Measurements from ENCODE around the gene NFE2L1. TPM values are rescaled to one million over a fixed set of nuclear protein-coding genes. Genes with fewer than 3 reads are reported as not detected.
A peak's percentile ranks its signal among the peaks of the same experiment; 100 is the strongest.
"Not testable (repeated sequence)": the region's sequence is repeated elsewhere in the genome, so short reads cannot be mapped to it uniquely, and the experiment has no call there.

Gene NFE2L1
- total RNA-seq, 6 experiments from 2014 or later = 63.1 to 156 (median 117) TPM

GRCh38 chr17:48067245-48067644 is 19.1 kb downstream of the NFE2L1 start:
- Histone ChIP-seq H3K36me3 (peaks cover 0 to 15% (median 8%) of the 10 kb centered on the region in 4 donors), H3K4me3 (no peak overlapping the region), H3K27ac (peak overlapping the region in 2 of 3 donors; percentile 75 to 85), H3K9me3 (no peaks in the 10 kb centered on the region), H3K4me1 (peaks cover 0 to 67% (median 31%) of the 10 kb centered on the region in 4 donors), H3K27me3 (no peaks in the 10 kb centered on the region)
- no peak for DNase-seq
- no peak for ATAC-seq
- intact Hi-C loops (cut with DNase I) = no loop called here
- WGBS (ENCODE audit: insufficient coverage, low coverage, low lambda C conversion rate, missing lambda C conversion rate) = 75% methylated on average over 3 of the region's 3 CpGs
- TF ChIP-seq POLR2A (IDR thresholded peaks at IDR 0.05) = no peak
- no peak for TF ChIP-seq CTCF (IDR thresholded peaks at IDR 0.05)

GRCh38 chr17:48067808-48068207 is 19.6 kb downstream of the NFE2L1 start:
- peak in 3 of 4 donors; percentile 16 to 26 (median 20) for ATAC-seq
- intact Hi-C loops (cut with DNase I) = not testable (repeated sequence)

GRCh38 chr17:48068491-48068961 is 20.4 kb downstream of the NFE2L1 start:
- Histone ChIP-seq H3K4me3 (no peak overlapping the region), H3K9me3 (no peaks in the 10 kb centered on the region), H3K27ac (peak overlapping the region; percentile 33 to 85 (median 75)), H3K4me1 (peaks cover 0 to 66% (median 30%) of the 10 kb centered on the region in 4 donors), H3K36me3 (peaks cover 0 to 5% (median 0%) of the 10 kb centered on the region in 4 donors), H3K27me3 (no peaks in the 10 kb centered on the region)
- TF ChIP-seq CTCF (IDR thresholded peaks at IDR 0.05) (peak in 3 of 4 donors; percentile 14 to 37 (median 24)), POLR2A (IDR thresholded peaks at IDR 0.05) (no peak)
- DNase-seq = no peak
- intact Hi-C loops (cut with DNase I) = no loop called here
- peak; percentile 8 to 51 (median 29) for ATAC-seq
- 22% methylated on average over 3 of the region's 3 CpGs for WGBS (ENCODE audit: insufficient coverage, low coverage, low lambda C conversion rate, missing lambda C conversion rate)

More at GRCh38 chr17:48067808-48068207, 19.6 kb downstream of the NFE2L1 start:
- WGBS (ENCODE audit: insufficient coverage, low coverage, low lambda C conversion rate, missing lambda C conversion rate) = 29% methylated on average over 2 of the region's 2 CpGs
- peak overlapping the region; percentile 33 to 85 (median 75) for H3K27ac ChIP-seq
- H3K9me3 ChIP-seq, H3K4me3 ChIP-seq, H3K27me3 ChIP-seq, H3K36me3 ChIP-seq, DNase-seq: not testable (repeated sequence)
- peaks cover 0 to 67% (median 31%) of the 10 kb centered on the region in 4 donors for H3K4me1 ChIP-seq

GRCh38 chr17:48070195-48070594 is 22.0 kb downstream of the NFE2L1 start:
- intact Hi-C loops (cut with DNase I) = loop anchor here (5.0 kb wide), 1 partner anchor 43 kb away; no protein-coding TSS in a partner anchor
- DNase-seq (no peak), ATAC-seq (peak in 2 of 4 donors; percentile 15 to 20)
- Histone ChIP-seq H3K27me3 (no peaks in the 10 kb centered on the region), H3K36me3 (no peaks in the 10 kb centered on the region), H3K9me3 (no peaks in the 10 kb centered on the region), H3K4me1 (peaks cover 0 to 50% (median 22%) of the 10 kb centered on the region in 4 donors), H3K27ac (peak overlapping the region in 2 of 3 donors; percentile 35 to 78), H3K4me3 (no peak overlapping the region)
- no peak for TF ChIP-seq POLR2A (IDR thresholded peaks at IDR 0.05)
- no peak for TF ChIP-seq CTCF (IDR thresholded peaks at IDR 0.05)
- WGBS (ENCODE audit: insufficient coverage, low coverage, low lambda C conversion rate, missing lambda C conversion rate) = 4% methylated on average over 2 of the region's 2 CpGs

- DNase-seq (no peak), ATAC-seq (peak; percentile 13 to 48 (median 38))
- no peak overlapping the region for H3K27ac ChIP-seq
- peaks cover 0 to 37% (median 16%) of the 10 kb centered on the region in 4 donors for H3K4me1 ChIP-seq
- intact Hi-C loops (cut with DNase I) = loop anchor here (5.0 kb wide), 1 partner anchor 44 kb away; no protein-coding TSS in a partner anchor
- 19% methylated on average over 2 of the region's 2 CpGs for WGBS (ENCODE audit: insufficient coverage, low coverage, low lambda C conversion rate, missing lambda C conversion rate)
- peaks cover 0 to 7% (median 2%) of the 10 kb centered on the region in 4 donors for H3K36me3 ChIP-seq
- H3K9me3 ChIP-seq = no peaks in the 10 kb centered on the region
- TF ChIP-seq POLR2A (IDR thresholded peaks at IDR 0.05) (no peak), CTCF (IDR thresholded peaks at IDR 0.05) (no peak)
- H3K4me3 ChIP-seq = no peak overlapping the region
- no peaks in the 10 kb centered on the region for H3K27me3 ChIP-seq
These were observed 23.5 kb downstream of the NFE2L1 start for GRCh38 chr17:48071654-48072053.

GRCh38 chr17:48072811-48073210 is 24.7 kb downstream of the NFE2L1 start:
- H3K36me3 ChIP-seq, H3K9me3 ChIP-seq, DNase-seq, ATAC-seq, H3K27me3 ChIP-seq, H3K27ac ChIP-seq, H3K4me3 ChIP-seq: not testable (repeated sequence)
- intact Hi-C loops (cut with DNase I) = loop anchor here (5.0 kb wide), 1 partner anchor 46 kb away; no protein-coding TSS in a partner anchor
- WGBS (ENCODE audit: insufficient coverage, low coverage, low lambda C conversion rate, missing lambda C conversion rate) = 100% methylated on average over 8 of the region's 9 CpGs
- peaks cover 0 to 25% (median 10%) of the 10 kb centered on the region in 4 donors for H3K4me1 ChIP-seq

- ATAC-seq, H3K27me3 ChIP-seq, H3K9me3 ChIP-seq, H3K4me3 ChIP-seq, H3K36me3 ChIP-seq, DNase-seq, H3K27ac ChIP-seq: not testable (repeated sequence)
- 90% methylated on average over 2 of the region's 5 CpGs for WGBS (ENCODE audit: insufficient coverage, low coverage, low lambda C conversion rate, missing lambda C conversion rate)
- H3K4me1 ChIP-seq = peaks cover 0 to 17% (median 6%) of the 10 kb centered on the region in 4 donors
- intact Hi-C loops (cut with DNase I) = loop anchor here (5.0 kb wide), 1 partner anchor 46 kb away; no protein-coding TSS in a partner anchor
These were observed 25.5 kb downstream of the NFE2L1 start for GRCh38 chr17:48073566-48074094.

Data from right lobe of liver (tissue), 6 donors.